K562 (cell line): ENCODE measurements around the gene VEGFB.

Source experiments
- NCOA2 ChIP-seq, 2 experiments: fragments of 450-650 bp; IDR thresholded peaks; 2 replicates each; pipeline ENCODE4 v1.6.1; 2018; ENCODE audit warnings: mild to moderate bottlenecking in 2 of 2, moderate library complexity in 1 of 2; ENCODE audit not compliant: partially characterized antibody in 2 of 2
- SMC3 ChIP-seq: conservative IDR thresholded peaks from 2 replicates; pipeline ENCODE4 v1.6.1; 2011; ENCODE audit warnings: low read depth, low read length, improper control_type of control experiment; ENCODE audit not compliant: insufficient read depth
- TAF1 ChIP-seq: IDR thresholded peaks from 2 replicates; pipeline ENCODE4 v1.6.1; 2011; ENCODE audit warnings: mild to moderate bottlenecking, low read length, moderate library complexity; ENCODE audit not compliant: insufficient read depth, control insufficient read depth, severe bottlenecking; ENCODE audit errors: extremely low read depth
- TAF9B ChIP-seq: fragments of 450-650 bp; IDR thresholded peaks from 2 replicates; pipeline ENCODE4 v1.6.1; 2018; ENCODE audit warnings: mild to moderate bottlenecking; ENCODE audit not compliant: partially characterized antibody
- WHSC1 ChIP-seq: IDR thresholded peaks from one replicate; pipeline ENCODE4 v1.6.1; 2012; ENCODE audit warnings: low read length, control low read depth, inconsistent platforms
- ZNF239 ChIP-seq: fragments of 250-450 bp; sonication (Bioruptor Pico); IDR thresholded peaks from 2 replicates; pipeline ENCODE4 v1.4.0; 2020; ENCODE audit warnings: mild to moderate bottlenecking
- ZNF24 ChIP-seq: fragments of 450-650 bp; IDR thresholded peaks from 2 replicates; pipeline ENCODE4 v1.6.1; 2016
- ZNF263 ChIP-seq: sonication (generic); formaldehyde crosslinking; IDR thresholded peaks from 2 replicates; pipeline ENCODE4 v1.8.0; 2022; ENCODE audit warnings: mild to moderate bottlenecking, missing genetic modification reagents, borderline replicate concordance
- TF ChIP-seq, protein P1 (sequence below): sonication (generic); formaldehyde crosslinking; IDR thresholded peaks from 2 replicates; pipeline ENCODE4 v1.9.0; 2022; ENCODE audit warnings: mild to moderate bottlenecking, missing genetic modification reagents
- TF ChIP-seq, protein P2 (sequence below), 3 experiments: IDR thresholded peaks in 2 of 3; conservative IDR thresholded peaks in 1 of 3; 2 replicates each; pipeline ENCODE4 v1.5.1; 2011 to 2012; ENCODE audit warnings: low read length in 3 of 3, mild to moderate bottlenecking in 3 of 3, control low read depth in 2 of 3, improper control_type of control experiment in 1 of 3, inconsistent platforms in 1 of 3, low read depth in 1 of 3, mixed read lengths in 1 of 3, moderate library complexity in 1 of 3; ENCODE audit not compliant: insufficient read depth in 2 of 3
- TF ChIP-seq, protein P3 (sequence below): fragments of 450-650 bp; formaldehyde crosslinking; IDR thresholded peaks from 2 replicates; pipeline ENCODE4 v1.4.0; 2020; ENCODE audit warnings: mild to moderate bottlenecking

DNA sequence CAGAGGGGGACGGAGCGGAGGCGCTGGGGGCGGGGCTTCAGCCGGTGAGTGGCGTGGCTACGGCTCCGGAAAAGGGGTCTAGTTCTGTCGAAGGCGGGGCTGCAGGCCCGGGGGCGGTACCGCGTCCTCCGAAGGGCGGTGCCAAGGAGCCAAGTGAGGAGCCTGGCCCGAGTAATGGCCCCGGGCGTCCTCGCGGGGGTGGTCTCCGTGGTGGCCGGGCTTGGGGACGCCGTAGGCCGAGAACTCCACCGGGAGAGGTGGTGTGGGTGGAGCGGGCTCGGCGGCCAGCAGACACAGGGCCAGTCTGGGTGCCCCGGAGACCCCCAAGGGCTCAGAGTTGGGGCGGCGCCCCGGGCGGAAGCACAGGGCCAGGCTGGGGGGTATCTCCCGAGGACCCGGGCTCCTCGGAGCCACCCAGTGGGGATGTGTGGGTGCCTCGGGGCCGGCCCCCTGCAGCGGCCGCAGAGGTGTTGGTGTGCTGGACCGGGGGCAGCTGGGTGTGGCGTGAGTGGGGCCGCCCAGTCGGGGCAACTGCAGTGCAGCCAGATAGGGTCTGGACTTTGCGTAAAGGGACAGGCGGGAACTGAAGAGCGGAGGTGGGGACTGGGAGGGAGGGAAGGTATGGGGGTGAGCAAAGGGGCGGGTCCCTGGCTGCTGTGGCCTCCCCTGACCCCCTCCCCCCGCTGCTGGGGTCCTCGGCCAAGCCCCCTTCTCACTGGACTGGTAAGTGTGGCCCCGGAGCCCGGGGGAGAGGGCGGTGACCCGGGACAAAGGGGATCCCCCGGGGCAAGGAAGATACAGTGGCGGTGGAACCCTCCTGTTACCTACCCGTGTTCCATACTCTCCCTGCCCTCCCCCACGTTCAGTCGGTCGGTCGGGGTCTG is 7.3 kb downstream of the VEGFB start:
- no peak for TF ChIP-seq ZNF24
- 0 out of 2 replicates have a peak, but pooled peaks have one; percentile 8 for TF ChIP-seq ZNF263 (CRISPR knock-in tag)
- TF ChIP-seq, protein P1, sequence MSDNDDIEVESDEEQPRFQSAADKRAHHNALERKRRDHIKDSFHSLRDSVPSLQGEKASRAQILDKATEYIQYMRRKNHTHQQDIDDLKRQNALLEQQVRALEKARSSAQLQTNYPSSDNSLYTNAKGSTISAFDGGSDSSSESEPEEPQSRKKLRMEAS (CRISPR knock-in tag): no peak
- TF ChIP-seq TAF9B: peak; percentile 78
- TF ChIP-seq TAF1: peak; percentile 72
- TF ChIP-seq SMC3: no peak
- TF ChIP-seq, protein P2, sequence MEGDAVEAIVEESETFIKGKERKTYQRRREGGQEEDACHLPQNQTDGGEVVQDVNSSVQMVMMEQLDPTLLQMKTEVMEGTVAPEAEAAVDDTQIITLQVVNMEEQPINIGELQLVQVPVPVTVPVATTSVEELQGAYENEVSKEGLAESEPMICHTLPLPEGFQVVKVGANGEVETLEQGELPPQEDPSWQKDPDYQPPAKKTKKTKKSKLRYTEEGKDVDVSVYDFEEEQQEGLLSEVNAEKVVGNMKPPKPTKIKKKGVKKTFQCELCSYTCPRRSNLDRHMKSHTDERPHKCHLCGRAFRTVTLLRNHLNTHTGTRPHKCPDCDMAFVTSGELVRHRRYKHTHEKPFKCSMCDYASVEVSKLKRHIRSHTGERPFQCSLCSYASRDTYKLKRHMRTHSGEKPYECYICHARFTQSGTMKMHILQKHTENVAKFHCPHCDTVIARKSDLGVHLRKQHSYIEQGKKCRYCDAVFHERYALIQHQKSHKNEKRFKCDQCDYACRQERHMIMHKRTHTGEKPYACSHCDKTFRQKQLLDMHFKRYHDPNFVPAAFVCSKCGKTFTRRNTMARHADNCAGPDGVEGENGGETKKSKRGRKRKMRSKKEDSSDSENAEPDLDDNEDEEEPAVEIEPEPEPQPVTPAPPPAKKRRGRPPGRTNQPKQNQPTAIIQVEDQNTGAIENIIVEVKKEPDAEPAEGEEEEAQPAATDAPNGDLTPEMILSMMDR (IDR thresholded peaks at IDR 0.05 in 2 of 3, conservative IDR thresholded peaks at IDR 0.05 in 1 of 3; ENCODE audit: insufficient read depth in 2 of 3, low read depth in 1 of 3, low read length in 3 of 3): 0 out of 6 replicates have a peak, but pooled peaks of 2 of the 3 experiments have one; percentile 0 to 10
- no peak for TF ChIP-seq WHSC1
- no peak for TF ChIP-seq NCOA2 (IDR thresholded peaks at IDR 0.05; ENCODE audit: partially characterized antibody in 2 of 2)
- TF ChIP-seq, protein P3, sequence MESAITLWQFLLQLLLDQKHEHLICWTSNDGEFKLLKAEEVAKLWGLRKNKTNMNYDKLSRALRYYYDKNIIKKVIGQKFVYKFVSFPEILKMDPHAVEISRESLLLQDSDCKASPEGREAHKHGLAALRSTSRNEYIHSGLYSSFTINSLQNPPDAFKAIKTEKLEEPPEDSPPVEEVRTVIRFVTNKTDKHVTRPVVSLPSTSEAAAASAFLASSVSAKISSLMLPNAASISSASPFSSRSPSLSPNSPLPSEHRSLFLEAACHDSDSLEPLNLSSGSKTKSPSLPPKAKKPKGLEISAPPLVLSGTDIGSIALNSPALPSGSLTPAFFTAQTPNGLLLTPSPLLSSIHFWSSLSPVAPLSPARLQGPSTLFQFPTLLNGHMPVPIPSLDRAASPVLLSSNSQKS (CRISPR knock-in tag): no peak
- TF ChIP-seq ZNF239 (CRISPR knock-in tag): no peak
